Activated CD4-positive, alpha-beta memory T cell treated with anti-CD3 and anti-CD28 coated beads for 36 hours (primary cell): Measurements from ENCODE around the gene ALDOA. TPM values are rescaled to one million over a fixed set of nuclear protein-coding genes. Genes with fewer than 3 reads are reported as not detected.

Experiments used
- CTCF ChIA-PET: fragments of 350-600 bp; sonication (Branson Sonifier 250); formaldehyde crosslinking; loops from one replicate; lab custom pipeline; 2021; ENCODE audit warnings: antibody characterized with exemption, inconsistent platforms; lab: Charles Lee
- POLR2A ChIA-PET: fragments of 350-600 bp; sonication (Branson Sonifier 250); formaldehyde crosslinking; loops from one replicate; lab custom pipeline; 2021; ENCODE audit warnings: antibody characterized with exemption; lab: Charles Lee
- DNase-seq: peaks from one replicate; pipeline ENCODE4 v3.0.0-alpha.2; 2020
- H3K27ac Mint-ChIP-seq: one replicate; pipeline ENCODE4 v1.8.0; 2021; ENCODE audit warnings: mixed read lengths
- H3K27me3 Mint-ChIP-seq: one replicate; pipeline ENCODE4 v1.8.0; 2021; ENCODE audit warnings: mixed read lengths
- H3K36me3 Mint-ChIP-seq: one replicate; pipeline ENCODE4 v1.8.0; 2021; ENCODE audit warnings: mixed read lengths
- H3K4me1 Mint-ChIP-seq: one replicate; pipeline ENCODE4 v1.8.0; 2021; ENCODE audit warnings: low read depth, mixed read lengths
- H3K4me3 Mint-ChIP-seq: one replicate; pipeline ENCODE4 v1.8.0; 2021; ENCODE audit warnings: mild to moderate bottlenecking, mixed read lengths
- H3K9me3 Mint-ChIP-seq: one replicate; pipeline ENCODE4 v1.8.0; 2021; ENCODE audit warnings: mixed read lengths
- intact Hi-C: fragments of 100-400 bp; cut with micrococcal nuclease; formaldehyde crosslinking; loops from one replicate; pipeline ENCODE4 v1.15.1; 2023
- total RNA-seq, 2 experiments: library from RNA; stranded (reverse); gene quantifications; one replicate each; pipeline ENCODE4 v1.2.3, GENCODE V29; 2021

ALDOA gene
- total RNA-seq, 2 experiments from 2014 or later = 1,724 to 1,734 TPM

DNA sequence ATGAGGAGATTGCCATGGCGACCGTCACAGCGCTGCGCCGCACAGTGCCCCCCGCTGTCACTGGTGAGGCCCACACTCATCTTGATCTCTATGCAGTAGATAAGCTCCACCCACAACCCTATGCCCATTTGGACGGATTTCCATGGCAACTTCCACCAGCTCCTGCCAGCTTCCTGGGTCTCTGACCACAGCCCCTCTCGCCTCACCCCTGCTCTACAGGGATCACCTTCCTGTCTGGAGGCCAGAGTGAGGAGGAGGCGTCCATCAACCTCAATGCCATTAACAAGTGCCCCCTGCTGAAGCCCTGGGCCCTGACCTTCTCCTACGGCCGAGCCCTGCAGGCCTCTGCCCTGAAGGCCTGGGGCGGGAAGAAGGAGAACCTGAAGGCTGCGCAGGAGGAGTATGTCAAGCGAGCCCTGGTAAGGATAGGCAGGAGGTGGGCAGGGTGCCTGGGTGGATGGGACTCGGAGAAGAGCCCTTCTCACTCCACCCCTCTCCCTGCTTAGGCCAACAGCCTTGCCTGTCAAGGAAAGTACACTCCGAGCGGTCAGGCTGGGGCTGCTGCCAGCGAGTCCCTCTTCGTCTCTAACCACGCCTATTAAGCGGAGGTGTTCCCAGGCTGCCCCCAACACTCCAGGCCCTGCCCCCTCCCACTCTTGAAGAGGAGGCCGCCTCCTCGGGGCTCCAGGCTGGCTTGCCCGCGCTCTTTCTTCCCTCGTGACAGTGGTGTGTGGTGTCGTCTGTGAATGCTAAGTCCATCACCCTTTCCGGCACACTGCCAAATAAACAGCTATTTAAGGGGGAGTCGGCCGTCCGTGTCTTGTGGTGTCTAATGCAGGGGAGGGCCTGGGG, 4.3 kb downstream of the ALDOA start:
- intact Hi-C loops = loop anchor here (5.0 to 10.0 kb wide), 2 partner anchors 263 to 585 kb away; partner anchors contain the start of genes FBRS, MAZ and PRR14
- Mint-ChIP-seq H3K9me3 (no peaks in the 10 kb centered on the region), H3K4me1 (peaks cover 37% of the 10 kb centered on the region), H3K4me3 (no peak overlapping the region), H3K27ac (peak overlapping the region; percentile 67), H3K27me3 (no peaks in the 10 kb centered on the region), H3K36me3 (peaks cover 69% of the 10 kb centered on the region)
- ChIA-PET POLR2A (no interaction called here), CTCF (interaction anchor here (3.5 kb wide), 1 partner anchor 23 kb away, joined by 15 read pairs; the partner anchor contains the start of gene TBX6)
- DNase-seq = no peak

DNA sequence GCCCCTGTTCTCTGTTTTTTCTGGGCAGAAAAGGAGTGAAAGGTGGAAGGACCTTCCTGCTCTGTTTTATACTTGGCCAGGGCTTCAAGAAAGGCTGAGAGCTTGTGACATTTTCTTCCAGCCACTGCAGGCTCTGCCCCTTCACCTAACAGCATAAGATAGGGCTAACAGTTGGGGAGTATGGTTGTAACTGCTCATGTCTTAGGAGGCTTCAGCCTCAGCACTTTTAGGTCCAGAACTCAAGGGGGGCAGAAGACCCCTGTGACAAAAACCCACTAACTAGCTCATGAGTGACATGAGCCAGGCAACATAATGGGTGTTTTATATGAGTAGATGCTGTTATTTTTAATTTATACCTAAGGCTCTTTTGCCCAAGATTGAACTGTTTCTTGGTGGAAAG, 4.9 kb downstream of the ALDOA start:
- Mint-ChIP-seq H3K27me3 (no peaks in the 10 kb centered on the region), H3K9me3 (no peaks in the 10 kb centered on the region)
- POLR2A ChIA-PET = interaction anchor here (0.6 kb wide), 1 partner anchor 21 kb away, joined by 3 read pairs; the partner anchor contains the start of gene TBX6

DNA sequence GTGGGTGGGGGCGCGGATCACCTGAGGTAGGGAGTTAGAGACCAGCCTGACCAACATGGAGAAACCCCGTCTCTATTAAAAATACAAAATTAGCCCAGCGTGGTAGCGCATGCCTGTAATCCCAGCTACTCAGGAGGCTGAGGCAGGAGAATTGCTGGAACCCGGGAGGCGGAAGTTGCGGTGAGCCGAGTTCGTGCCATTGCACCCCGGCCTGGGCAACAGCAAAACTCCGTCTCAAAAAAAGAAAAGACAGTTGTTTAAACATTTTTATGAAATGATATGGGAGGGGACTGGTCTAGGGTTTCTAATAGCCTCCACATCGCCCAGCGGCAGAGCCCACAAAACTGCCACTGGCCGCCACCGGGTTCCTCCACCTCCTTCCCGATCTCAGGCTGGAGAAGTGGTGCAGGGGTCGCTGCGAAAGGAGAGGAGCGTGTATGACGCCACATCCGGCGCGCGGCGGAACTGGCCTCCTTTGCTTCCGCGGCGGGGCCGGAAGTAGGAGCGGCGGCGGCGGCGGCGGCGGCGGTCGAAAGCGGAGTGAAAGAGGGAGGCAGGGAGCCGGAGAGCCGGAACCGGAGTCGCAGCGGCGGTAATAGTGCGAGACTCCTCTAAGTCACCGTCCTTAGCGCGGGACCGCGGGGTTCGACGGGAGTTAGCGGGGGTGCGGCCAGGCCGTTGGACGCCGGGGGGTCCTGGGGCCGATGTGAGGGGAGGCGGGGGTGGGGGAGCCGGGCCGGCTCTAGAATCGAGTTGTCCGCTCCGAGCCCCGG, 10.1 kb downstream of the ALDOA start, which contains the start of gene PPP4C:
TSS of gene PPP4C (plus strand) at position 492 of the 773 bp plus-strand sequence. CDS start 384 bp downstream, outside the sequence.
- peak within 1 kb of the TSS; percentile 93 for H3K27ac Mint-ChIP-seq
- peaks cover 39% of the 10 kb centered on the region for H3K4me1 Mint-ChIP-seq
- H3K9me3 Mint-ChIP-seq = no peaks in the 10 kb centered on the region
- ChIA-PET POLR2A (interaction anchor here (1.1 to 4.1 kb wide), 3 partner anchors 10 to 16 kb away, joined by 3 to 42 read pairs (median 22); partner anchors contain the start of genes ALDOA and TBX6), CTCF (interaction anchor here (1.1 to 9.4 kb wide), 6 partner anchors 10 to 540 kb away, joined by 3 to 76 read pairs (median 6); partner anchors contain the start of genes ALDOA and TBX6)
- peak within 1 kb of the TSS; percentile 91 for H3K4me3 Mint-ChIP-seq
- DNase-seq = peak; percentile 95
- no peaks in the 10 kb centered on the region for H3K27me3 Mint-ChIP-seq
- H3K36me3 Mint-ChIP-seq = peaks cover 45% of the 10 kb centered on the region
- intact Hi-C loops = loop anchor here (1.0 to 5.0 kb wide), 3 partner anchors 10 to 47 kb away; partner anchors contain the start of genes ALDOA, MAPK3 and TBX6

More for the DNA sequence above, 4.9 kb downstream of the ALDOA start:
- Mint-ChIP-seq H3K4me1 (peaks cover 41% of the 10 kb centered on the region), H3K4me3 (no peak overlapping the region), H3K27ac (peak overlapping the region; percentile 58), H3K36me3 (peaks cover 67% of the 10 kb centered on the region)
- intact Hi-C loops = no loop called here
- no peak for DNase-seq
- CTCF ChIA-PET = interaction anchor here (3.5 kb wide), 1 partner anchor 22 kb away, joined by 15 read pairs; the partner anchor contains the start of gene TBX6

DNA sequence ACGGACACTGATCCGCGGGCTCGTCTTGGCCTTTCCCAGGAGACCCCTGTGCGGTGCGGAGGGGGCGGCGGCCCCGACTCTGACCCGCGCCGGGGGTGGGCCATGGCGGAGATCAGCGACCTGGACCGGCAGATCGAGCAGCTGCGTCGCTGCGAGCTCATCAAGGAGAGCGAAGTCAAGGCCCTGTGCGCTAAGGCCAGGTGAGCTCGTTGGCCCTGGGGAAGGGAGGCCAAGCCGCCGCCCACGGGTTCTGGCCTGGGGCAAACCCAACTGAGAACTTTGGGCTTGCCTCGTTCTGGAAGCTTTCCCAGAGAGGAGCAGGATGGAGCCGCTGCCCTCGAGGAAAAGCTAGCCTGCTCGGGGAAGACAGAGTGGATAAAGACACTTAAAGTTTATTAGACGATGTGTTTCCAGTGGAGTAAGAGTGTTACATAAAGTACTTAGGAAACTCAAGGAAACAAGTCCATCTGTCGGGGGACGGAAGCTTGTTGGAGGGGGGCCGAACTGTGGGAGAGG, 10.8 kb downstream of the ALDOA start:
- no peak for DNase-seq
- Mint-ChIP-seq H3K27me3 (no peaks in the 10 kb centered on the region), H3K27ac (peak overlapping the region; percentile 93), H3K9me3 (no peaks in the 10 kb centered on the region), H3K4me3 (peak overlapping the region; percentile 91), H3K36me3 (peaks cover 43% of the 10 kb centered on the region), H3K4me1 (peaks cover 39% of the 10 kb centered on the region)
- CTCF ChIA-PET = interaction anchor here (1.0 to 9.4 kb wide), 7 partner anchors 10 to 540 kb away, joined by 3 to 76 read pairs (median 4); partner anchors contain the start of genes ALDOA and TBX6
- POLR2A ChIA-PET = interaction anchor here (1.1 to 4.1 kb wide), 3 partner anchors 10 to 15 kb away, joined by 3 to 42 read pairs (median 22); partner anchors contain the start of genes ALDOA and TBX6
- intact Hi-C loops = loop anchor here (2.0 to 5.0 kb wide), 2 partner anchors 14 to 46 kb away; partner anchors contain the start of genes MAPK3 and TBX6

DNA sequence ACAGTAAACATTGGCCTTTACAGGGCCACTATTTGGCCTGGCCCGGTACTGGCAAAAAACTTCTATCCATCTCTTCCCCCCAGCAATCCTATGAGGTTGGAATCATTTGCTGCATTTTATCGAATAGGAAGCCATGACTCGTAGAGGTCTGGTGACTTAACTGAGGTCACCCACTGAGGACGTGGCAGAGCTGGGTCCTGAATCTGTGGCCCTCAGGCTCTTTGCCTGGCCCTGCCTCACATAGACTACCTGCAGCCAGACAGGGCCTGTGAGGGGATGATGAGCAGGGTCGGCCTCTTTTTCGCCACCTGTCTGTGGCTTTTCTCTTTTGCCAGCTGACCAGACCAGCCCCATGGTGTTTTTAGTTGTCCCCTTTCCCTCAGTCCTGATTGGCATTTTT, 12.1 kb downstream of the ALDOA start:
- peak overlapping the region; percentile 4 for H3K27ac Mint-ChIP-seq
- peaks cover 40% of the 10 kb centered on the region for H3K36me3 Mint-ChIP-seq
- CTCF ChIA-PET = interaction anchor here (1.0 to 9.4 kb wide), 5 partner anchors 12 to 386 kb away, joined by 3 to 76 read pairs (median 8); partner anchors contain the start of genes ALDOA and TBX6

DNA sequence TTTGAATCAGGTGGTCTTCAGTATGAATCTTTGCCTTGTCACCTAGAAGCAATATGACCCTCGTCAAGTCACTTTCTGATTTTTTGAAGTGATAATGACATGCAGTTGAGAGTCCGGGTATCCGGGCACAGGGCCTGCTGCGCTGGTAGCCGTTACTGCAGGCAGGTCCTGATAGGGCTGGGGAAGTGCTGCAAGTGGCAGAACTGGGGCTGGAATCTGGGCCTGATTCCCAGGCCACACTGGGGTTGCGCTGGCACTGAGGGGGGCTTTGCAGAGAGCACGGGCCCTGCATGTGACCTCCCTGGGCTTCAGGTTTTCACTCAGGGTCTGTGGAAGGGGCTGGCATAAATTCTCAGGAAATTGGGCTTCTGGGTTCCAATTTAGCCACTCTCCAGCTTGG, 13.2 kb downstream of the ALDOA start:
- Mint-ChIP-seq H3K4me3 (no peak overlapping the region), H3K27me3 (no peaks in the 10 kb centered on the region), H3K27ac (no peak overlapping the region), H3K4me1 (peaks cover 38% of the 10 kb centered on the region), H3K9me3 (no peaks in the 10 kb centered on the region), H3K36me3 (peaks cover 46% of the 10 kb centered on the region)
- no peak for DNase-seq
- CTCF ChIA-PET = interaction anchor here (0.9 to 9.4 kb wide), 2 partner anchors 13 to 14 kb away, joined by 5 to 76 read pairs; partner anchors contain the start of genes ALDOA and TBX6
- intact Hi-C loops = loop anchor here (5.0 kb wide), 1 partner anchor 44 kb away; the partner anchor contains the start of gene MAPK3
- POLR2A ChIA-PET = interaction anchor here (1.2 to 1.5 kb wide), 2 partner anchors 14 to 105 kb away, joined by 3 to 4 read pairs; partner anchors contain the start of genes ALDOA and CORO1A

More for the DNA sequence above, 12.1 kb downstream of the ALDOA start:
- peaks cover 39% of the 10 kb centered on the region for H3K4me1 Mint-ChIP-seq
- H3K9me3 Mint-ChIP-seq = no peaks in the 10 kb centered on the region
- intact Hi-C loops = loop anchor here (2.0 to 5.0 kb wide), 2 partner anchors 13 to 45 kb away; partner anchors contain the start of genes MAPK3 and TBX6
- H3K27me3 Mint-ChIP-seq = no peaks in the 10 kb centered on the region
- peak overlapping the region; percentile 91 for H3K4me3 Mint-ChIP-seq
- POLR2A ChIA-PET = interaction anchor here (1.2 to 4.1 kb wide), 3 partner anchors 12 to 14 kb away, joined by 4 to 42 read pairs (median 22); partner anchors contain the start of genes ALDOA and TBX6
- DNase-seq = no peak

DNA sequence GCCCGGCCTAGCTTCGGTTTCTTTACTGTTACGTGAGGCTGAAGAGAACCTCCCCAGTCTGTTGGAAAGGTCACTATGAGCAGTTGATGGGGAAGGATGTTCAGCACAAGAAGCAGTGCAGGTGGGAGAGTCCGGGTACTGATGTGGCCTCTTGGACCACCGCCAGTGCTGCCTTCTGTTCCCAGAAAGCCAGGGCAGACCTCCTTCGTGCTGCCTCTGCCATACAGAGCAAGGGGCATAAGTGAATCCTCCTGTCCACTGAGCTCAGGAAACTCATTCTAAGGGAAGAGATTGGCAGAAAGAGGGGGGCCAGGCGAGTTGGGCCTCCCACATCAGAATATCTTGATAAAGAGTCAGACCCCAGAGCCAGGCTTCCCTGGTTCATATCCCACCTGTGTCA, 13.9 kb downstream of the ALDOA start:
- intact Hi-C loops = loop anchor here (5.0 kb wide), 1 partner anchor 43 kb away; the partner anchor contains the start of gene MAPK3
- POLR2A ChIA-PET = interaction anchor here (1.0 to 2.7 kb wide), 3 partner anchors 12 to 104 kb away, joined by 3 to 5 read pairs (median 3); partner anchors contain the start of genes ALDOA, CORO1A and TBX6
- H3K36me3 Mint-ChIP-seq = peaks cover 47% of the 10 kb centered on the region

DNA sequence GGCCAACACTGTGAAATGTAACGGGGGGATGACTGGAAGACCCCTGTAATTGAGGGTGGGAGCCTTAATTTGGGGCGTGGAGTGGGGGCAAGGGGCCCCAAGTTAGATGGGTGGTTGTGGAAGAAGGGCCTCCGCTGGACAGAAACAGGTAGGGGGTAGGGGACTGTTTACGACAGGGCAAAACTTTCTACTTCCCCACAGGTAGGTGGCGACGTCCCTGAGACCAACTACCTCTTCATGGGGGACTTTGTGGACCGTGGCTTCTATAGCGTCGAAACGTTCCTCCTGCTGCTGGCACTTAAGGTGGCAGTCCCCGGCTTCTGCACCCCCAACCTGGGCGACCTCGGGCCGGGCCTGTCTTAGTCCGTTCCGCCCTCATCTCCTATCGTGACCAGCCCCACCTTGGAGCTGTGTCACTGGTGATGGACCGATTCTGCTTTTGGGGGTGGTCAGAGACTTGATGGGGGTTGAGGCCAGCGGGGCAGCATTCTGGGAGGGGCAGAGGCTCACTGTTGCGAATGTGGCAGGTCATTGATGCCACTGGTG, 17.1 kb downstream of the ALDOA start:
- DNase-seq = no peak
- H3K27me3 Mint-ChIP-seq = no peaks in the 10 kb centered on the region
- H3K9me3 Mint-ChIP-seq = no peaks in the 10 kb centered on the region
- intact Hi-C loops = no loop called here
- CTCF ChIA-PET = interaction anchor here (9.4 kb wide), 1 partner anchor 10 kb away, joined by 76 read pairs; the partner anchor contains the start of gene TBX6
- H3K36me3 Mint-ChIP-seq = peaks cover 43% of the 10 kb centered on the region
- no peak overlapping the region for H3K4me3 Mint-ChIP-seq
- POLR2A ChIA-PET = no interaction called here
- no peak overlapping the region for H3K27ac Mint-ChIP-seq
- peaks cover 15% of the 10 kb centered on the region for H3K4me1 Mint-ChIP-seq

More for the DNA sequence above, 13.9 kb downstream of the ALDOA start:
- H3K27me3 Mint-ChIP-seq = no peaks in the 10 kb centered on the region
- peaks cover 36% of the 10 kb centered on the region for H3K4me1 Mint-ChIP-seq
- no peak for DNase-seq
- H3K9me3 Mint-ChIP-seq = no peaks in the 10 kb centered on the region
- H3K4me3 Mint-ChIP-seq = no peak overlapping the region
- no peak overlapping the region for H3K27ac Mint-ChIP-seq
- CTCF ChIA-PET = interaction anchor here (0.9 to 9.4 kb wide), 2 partner anchors 13 to 14 kb away, joined by 5 to 76 read pairs; partner anchors contain the start of genes ALDOA and TBX6

DNA sequence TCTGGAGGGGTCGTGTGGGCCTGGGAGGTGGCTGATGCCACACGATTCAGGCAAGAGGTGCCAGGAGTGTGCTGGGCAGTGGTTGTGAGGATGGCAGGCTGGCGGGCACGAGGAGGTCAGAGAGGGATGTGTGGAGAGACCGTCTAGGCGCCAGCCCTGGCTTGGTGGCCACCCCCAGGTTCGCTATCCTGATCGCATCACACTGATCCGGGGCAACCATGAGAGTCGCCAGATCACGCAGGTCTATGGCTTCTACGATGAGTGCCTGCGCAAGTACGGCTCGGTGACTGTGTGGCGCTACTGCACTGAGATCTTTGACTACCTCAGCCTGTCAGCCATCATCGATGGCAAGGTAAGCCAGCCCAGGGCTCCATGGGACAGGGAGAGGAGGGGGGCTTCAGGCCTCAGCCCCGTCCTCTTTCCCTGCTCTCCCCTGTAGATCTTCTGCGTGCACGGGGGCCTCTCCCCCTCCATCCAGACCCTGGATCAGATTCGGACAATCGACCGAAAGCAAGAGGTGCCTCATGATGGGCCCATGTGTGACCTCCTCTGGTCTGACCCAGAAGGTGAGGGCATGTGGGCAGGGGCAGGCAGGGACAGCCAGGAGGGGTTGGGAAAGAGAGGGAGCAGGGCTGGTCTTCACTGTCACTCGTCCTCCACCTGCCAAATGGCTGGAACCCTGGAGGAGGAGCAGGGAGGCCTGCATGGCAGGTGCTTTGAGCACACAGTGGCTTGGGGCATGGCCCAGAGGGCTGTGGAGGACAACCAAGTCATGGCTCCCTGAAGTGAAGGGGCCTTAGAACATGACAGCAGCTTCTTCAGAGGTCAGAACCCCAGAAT, 17.9 kb downstream of the ALDOA start:
- POLR2A ChIA-PET = no interaction called here

More for the DNA sequence above, 17.9 kb downstream of the ALDOA start:
- H3K36me3 Mint-ChIP-seq = peaks cover 37% of the 10 kb centered on the region
- no peaks in the 10 kb centered on the region for H3K9me3 Mint-ChIP-seq
- no peak overlapping the region for H3K4me3 Mint-ChIP-seq
- DNase-seq = no peak
- no peaks in the 10 kb centered on the region for H3K27me3 Mint-ChIP-seq
- H3K4me1 Mint-ChIP-seq = peaks cover 7% of the 10 kb centered on the region
- CTCF ChIA-PET = no interaction called here
- H3K27ac Mint-ChIP-seq = no peak overlapping the region
- intact Hi-C loops = no loop called here
